HCT116 (cell line): ENCODE data around the gene FAM9A.

ENCODE experiments used
- EZH2 ChIP-seq: fragments of 200-600 bp; sonication (generic); IDR thresholded peaks from 2 replicates; pipeline ENCODE4 v1.6.1; 2017; ENCODE audit warnings: antibody characterized with exemption, mixed run types
- EZH2phosphoT487 ChIP-seq: fragments of 200-600 bp; IDR thresholded peaks from 2 replicates; pipeline ENCODE4 v1.6.1; 2018; ENCODE audit warnings: antibody characterized with exemption, borderline replicate concordance
- JUND ChIP-seq: IDR thresholded peaks from 2 replicates; pipeline ENCODE4 v1.6.1; 2012
- POLR2AphosphoS5 ChIP-seq: IDR thresholded peaks from 2 replicates; pipeline ENCODE4 v1.6.1; 2011; ENCODE audit warnings: mild to moderate bottlenecking, low read depth, low read length, moderate library complexity
- TF ChIP-seq, protein P1 (sequence below): IDR thresholded peaks from 2 replicates; pipeline ENCODE4 v1.6.1; 2011; ENCODE audit warnings: mild to moderate bottlenecking, low read length, moderate library complexity; ENCODE audit not compliant: insufficient replicate concordance; ENCODE audit errors: extremely low read depth

- no peak for TF ChIP-seq EZH2phosphoT487
- TF ChIP-seq EZH2, result no peak
- TF ChIP-seq POLR2AphosphoS5, result no peak
- TF ChIP-seq JUND, result no peak
- TF ChIP-seq, protein P1, sequence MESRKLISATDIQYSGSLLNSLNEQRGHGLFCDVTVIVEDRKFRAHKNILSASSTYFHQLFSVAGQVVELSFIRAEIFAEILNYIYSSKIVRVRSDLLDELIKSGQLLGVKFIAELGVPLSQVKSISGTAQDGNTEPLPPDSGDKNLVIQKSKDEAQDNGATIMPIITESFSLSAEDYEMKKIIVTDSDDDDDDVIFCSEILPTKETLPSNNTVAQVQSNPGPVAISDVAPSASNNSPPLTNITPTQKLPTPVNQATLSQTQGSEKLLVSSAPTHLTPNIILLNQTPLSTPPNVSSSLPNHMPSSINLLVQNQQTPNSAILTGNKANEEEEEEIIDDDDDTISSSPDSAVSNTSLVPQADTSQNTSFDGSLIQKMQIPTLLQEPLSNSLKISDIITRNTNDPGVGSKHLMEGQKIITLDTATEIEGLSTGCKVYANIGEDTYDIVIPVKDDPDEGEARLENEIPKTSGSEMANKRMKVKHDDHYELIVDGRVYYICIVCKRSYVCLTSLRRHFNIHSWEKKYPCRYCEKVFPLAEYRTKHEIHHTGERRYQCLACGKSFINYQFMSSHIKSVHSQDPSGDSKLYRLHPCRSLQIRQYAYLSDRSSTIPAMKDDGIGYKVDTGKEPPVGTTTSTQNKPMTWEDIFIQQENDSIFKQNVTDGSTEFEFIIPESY, result no peak
Measured at GRCh38 chrX:8832582-8833378, 31.6 kb upstream of the FAM9A start.
